ENCODE data around the gene ATP6V0A4. TPM values are rescaled to one million over a fixed set of nuclear protein-coding genes. Genes with fewer than 3 reads are reported as not detected.

The ATP6V0A4 gene
- total and polyA plus RNA-seq, 2 of the 13 experiments (the other 11 are each of a cell fraction or from before 2014, with no cell fraction given): 0.24 to 0.25 TPM

DNA sequence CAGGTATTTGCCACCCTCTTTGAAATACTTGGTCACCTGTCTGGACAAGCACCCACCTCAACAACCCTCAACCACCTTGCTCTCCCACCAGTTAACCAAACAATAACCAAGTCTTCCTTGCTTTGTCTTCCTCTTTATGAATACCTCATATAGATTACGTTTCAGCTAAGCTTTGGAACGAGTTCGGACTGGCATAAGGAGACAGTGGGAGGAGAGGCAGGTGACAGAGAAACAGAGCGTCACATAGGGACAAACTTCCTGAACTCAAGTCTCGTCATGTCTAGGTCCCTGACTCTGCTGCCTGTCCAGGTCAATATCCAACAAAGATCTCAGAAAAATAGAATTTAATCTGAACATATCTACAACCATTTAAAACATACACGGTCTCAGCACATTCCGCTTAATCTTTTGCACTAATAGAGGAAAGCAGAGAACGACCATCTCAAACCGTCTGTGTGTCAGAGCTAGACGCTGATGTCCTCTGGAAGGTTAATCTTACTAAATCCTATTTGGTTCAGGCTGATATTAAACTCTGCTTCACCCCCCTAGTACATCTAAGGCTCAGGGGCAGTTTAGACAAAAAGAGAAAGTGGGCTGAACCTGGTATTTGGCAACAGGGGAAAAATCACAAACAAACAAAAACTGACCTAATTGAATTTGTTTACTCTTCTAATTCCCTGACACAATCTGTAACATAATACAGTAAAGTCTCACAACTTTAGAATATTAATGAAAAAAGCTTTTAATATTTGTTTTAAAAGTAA is 70.5 kb downstream of the ATP6V0A4 start:
- 54% methylated on average over 10 of the region's 10 CpGs for WGBS (ENCODE audit: low lambda C conversion rate)
- no peak; the same call in 1 of the 3 replicates for ATAC-seq
- no peaks in the 10 kb centered on the region for H3K79me2 ChIP-seq (ENCODE audit: insufficient read depth, low read length)
- POLR2A ChIA-PET: no interaction called here
- DNase-seq (ENCODE audit: low spot score): no peak
- H3K4me3 ChIP-seq (replicated peaks in 1 of 3; ENCODE audit: insufficient read depth in 1 of 3, low read depth in 2 of 3, low read length in 3 of 3): no peak overlapping the region
- in situ Hi-C loops (cut with HindIII; ENCODE audit: extremely low pct_ligation_motif_present, low pct_unique_long_range_greater_than_20kb) (loop anchor here (25.0 kb wide), 2 partner anchors 290 to 715 kb away; partner anchors contain the start of gene CREB3L2), intact Hi-C loops (cut with micrococcal nuclease; ENCODE audit: unreplicated experiment) (no loop called here)
- TF ChIP-seq SUZ12 (IDR thresholded peaks at IDR 0.05; ENCODE audit: low read depth, low read length): no peak
- TF ChIP-seq, protein P1, sequence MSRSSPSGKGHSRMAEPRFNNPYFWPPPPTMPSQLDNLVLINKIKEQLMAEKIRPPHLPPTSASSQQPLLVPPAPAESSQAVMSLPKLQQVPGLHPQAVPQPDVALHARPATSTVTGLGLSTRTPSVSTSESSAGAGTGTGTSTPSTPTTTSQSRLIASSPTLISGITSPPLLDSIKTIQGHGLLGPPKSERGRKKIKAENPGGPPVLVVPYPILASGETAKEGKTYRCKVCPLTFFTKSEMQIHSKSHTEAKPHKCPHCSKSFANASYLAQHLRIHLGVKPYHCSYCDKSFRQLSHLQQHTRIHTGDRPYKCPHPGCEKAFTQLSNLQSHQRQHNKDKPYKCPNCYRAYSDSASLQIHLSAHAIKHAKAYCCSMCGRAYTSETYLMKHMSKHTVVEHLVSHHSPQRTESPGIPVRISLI (CRISPR knock-in tag; IDR thresholded peaks at IDR 0.05; ENCODE audit: borderline replicate concordance): no peak
- TF ChIP-seq HOXA5 (CRISPR knock-in tag; IDR thresholded peaks at IDR 0.05): no peak
- no peak for TF ChIP-seq SIX1 (CRISPR knock-in tag; IDR thresholded peaks at IDR 0.05; ENCODE audit: borderline replicate concordance)
- peaks cover 9% of the 10 kb centered on the region; the same call in 1 of the 2 replicates for H3K4me1 ChIP-seq (ENCODE audit: insufficient read depth, low read length)
- H3K27ac ChIP-seq (ENCODE audit: extremely low read length, insufficient read depth, low read length): no peak overlapping the region
- H3K36me3 ChIP-seq (replicated peaks in 1 of 2; ENCODE audit: control insufficient read depth in 1 of 2, insufficient read depth in 2 of 2, low read length in 2 of 2): no peaks in the 10 kb centered on the region
- no TSS peak for BruUV-seq (replicated peaks)
- FAIRE-seq: no peak
- no peaks in the 10 kb centered on the region for H4K20me1 ChIP-seq (ENCODE audit: insufficient read depth, low read length)
- no peak overlapping the region for H2AFZ ChIP-seq (ENCODE audit: low read length)
- no peak overlapping the region; the same call in 1 of the 2 replicates for H3K9ac ChIP-seq (ENCODE audit: insufficient read depth, low read depth, low read length)
- no peaks in the 10 kb centered on the region for H3K9me3 ChIP-seq (ENCODE audit: low read length)
- H3K27me3 ChIP-seq (ENCODE audit: control insufficient read depth in 1 of 2, insufficient read depth in 2 of 2, low read length in 2 of 2): peaks cover 0 to 3% of the 10 kb centered on the region in 2 experiments; a peak in 1 of 5 replicates
- CTCF ChIA-PET (ENCODE audit: low intra/inter-chr PET ratio, low total read pairs): no interaction called here
- H3K4me2 ChIP-seq (ENCODE audit: low read depth, low read length): peak overlapping the region; percentile 44

- no peak for TF ChIP-seq ARID2 (CRISPR knock-in tag; IDR thresholded peaks at IDR 0.05; ENCODE audit: borderline replicate concordance)
- peak; percentile 49 for TF ChIP-seq CTCF (CRISPR knock-in tag; IDR thresholded peaks at IDR 0.05)
- peak; percentile 59 for TF ChIP-seq STAG1 (CRISPR knock-in tag; IDR thresholded peaks at IDR 0.05)
- TF ChIP-seq RAD21 (CRISPR knock-in tag; IDR thresholded peaks at IDR 0.05): 0 out of 2 replicates have a peak, but pooled peaks have one; percentile 14
- no peak overlapping the region for H3K27ac ChIP-seq (ENCODE audit: extremely low read length, insufficient read depth, low read length)
- no peaks in the 10 kb centered on the region for H3K79me2 ChIP-seq (ENCODE audit: insufficient read depth, low read length)
- in situ Hi-C loops (cut with HindIII; ENCODE audit: extremely low pct_ligation_motif_present, low pct_unique_long_range_greater_than_20kb) (loop anchor here (25.0 kb wide), 2 partner anchors 289 to 714 kb away; partner anchors contain the start of gene CREB3L2), intact Hi-C loops (cut with micrococcal nuclease; ENCODE audit: unreplicated experiment) (no loop called here)
- CTCF ChIA-PET (ENCODE audit: low intra/inter-chr PET ratio, low total read pairs): no interaction called here
- DNase-seq (ENCODE audit: low spot score): no peak
- FAIRE-seq: no peak
- no TSS peak for BruUV-seq (replicated peaks)
- ATAC-seq: peak; percentile 95
- no peak overlapping the region for H3K4me3 ChIP-seq (replicated peaks in 1 of 3; ENCODE audit: insufficient read depth in 1 of 3, low read depth in 2 of 3, low read length in 3 of 3)
- H3K27me3 ChIP-seq (ENCODE audit: control insufficient read depth in 1 of 2, insufficient read depth in 2 of 2, low read length in 2 of 2): peaks cover 0 to 3% of the 10 kb centered on the region in 2 experiments; a peak in 1 of 5 replicates
- 19% methylated on average over 9 of the region's 9 CpGs for WGBS (ENCODE audit: low lambda C conversion rate)
- no peak overlapping the region for H3K9ac ChIP-seq (ENCODE audit: insufficient read depth, low read depth, low read length)
- no peaks in the 10 kb centered on the region for H3K36me3 ChIP-seq (replicated peaks in 1 of 2; ENCODE audit: control insufficient read depth in 1 of 2, insufficient read depth in 2 of 2, low read length in 2 of 2)
- H2AFZ ChIP-seq (ENCODE audit: low read length): no peak overlapping the region
- H3K9me3 ChIP-seq (ENCODE audit: low read length): no peaks in the 10 kb centered on the region
- POLR2A ChIA-PET: no interaction called here
- H3K4me2 ChIP-seq (ENCODE audit: low read depth, low read length): no peak overlapping the region
- peaks cover 9% of the 10 kb centered on the region; the same call in 1 of the 2 replicates for H3K4me1 ChIP-seq (ENCODE audit: insufficient read depth, low read length)
- no peaks in the 10 kb centered on the region for H4K20me1 ChIP-seq (ENCODE audit: insufficient read depth, low read length)
Measured at GRCh38 chr7:138726288-138726687, 71.7 kb downstream of the ATP6V0A4 start.

All from HepG2 (cell line).